ENCODE measurements around the gene WDR37. TPM values are rescaled to one million over a fixed set of nuclear protein-coding genes. Genes with fewer than 3 reads are reported as not detected.

Gene WDR37
- total RNA-seq, 1 experiment from 2014 or later, result 17.5 TPM

GRCh38 chr10:1070919-1071318 is 14.7 kb downstream of the WDR37 start:
- DNase-seq (ENCODE audit: low read depth), result no peak

DNA sequence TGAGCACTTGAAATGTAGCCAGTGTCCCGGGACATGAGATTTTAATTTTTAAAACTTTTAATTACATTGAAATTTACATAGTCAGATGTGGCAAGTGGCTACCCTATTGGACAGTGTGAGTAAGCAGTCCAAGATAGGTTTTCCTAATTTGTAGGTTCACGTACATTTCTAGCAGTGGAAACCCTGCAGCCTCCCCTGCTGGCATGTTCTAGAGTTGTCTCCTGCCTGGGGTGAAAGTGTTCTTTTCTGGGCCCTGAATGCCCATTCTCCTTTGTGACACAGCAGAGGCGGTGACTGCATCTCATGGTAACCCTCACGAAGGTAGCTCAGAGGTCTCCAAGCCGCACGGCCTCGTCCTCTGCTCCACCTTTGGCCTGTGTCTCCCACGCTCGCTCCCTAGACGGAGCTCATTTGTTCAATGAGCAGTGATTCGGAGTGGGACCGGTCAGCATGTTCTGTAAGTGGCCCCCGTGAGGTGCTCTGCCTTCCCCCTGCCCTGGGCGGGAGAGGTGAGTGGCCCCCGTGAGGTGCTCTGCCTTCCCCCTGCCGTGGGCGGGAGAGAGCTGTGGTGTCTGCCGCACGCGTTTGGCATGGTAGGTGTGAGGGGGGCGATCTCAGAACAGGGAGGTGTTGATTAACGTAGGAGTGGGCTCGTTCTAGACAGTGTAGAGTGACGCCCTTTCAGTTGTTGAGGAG is 18.0 kb downstream of the WDR37 start:
- DNase-seq (ENCODE audit: low read depth), result no peak

DNA sequence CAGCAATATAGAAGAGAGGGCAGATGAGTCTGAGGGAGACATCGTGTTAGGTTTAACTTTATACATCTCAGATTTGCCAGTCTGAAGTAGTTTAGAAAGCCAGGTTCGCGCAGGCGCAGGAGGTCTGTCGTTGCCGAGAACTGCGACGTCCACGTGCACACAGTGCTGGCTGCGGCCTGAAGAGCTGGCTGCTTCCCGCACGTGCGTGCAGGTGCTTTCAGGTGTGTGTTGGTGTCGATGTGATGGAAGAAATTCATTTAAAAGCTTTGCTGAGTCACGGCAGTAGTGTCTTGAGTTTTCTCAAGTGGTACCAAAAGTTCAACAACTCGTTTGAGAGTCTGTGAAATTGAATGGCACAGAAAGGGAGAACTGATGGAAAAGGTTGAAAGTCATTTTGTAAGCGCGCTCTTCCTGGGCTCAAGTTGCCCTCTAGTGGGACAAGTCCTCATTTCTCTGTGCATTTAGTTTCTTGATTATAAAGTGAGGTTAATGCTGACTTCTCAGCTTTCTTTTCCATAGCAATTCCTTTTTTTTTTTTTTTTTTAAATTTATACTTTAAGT is 18.6 kb downstream of the WDR37 start:
- no peak for DNase-seq (ENCODE audit: low read depth)

- no peak for DNase-seq (ENCODE audit: low read depth)
Observed at GRCh38 chr10:1078668-1079067, 22.5 kb downstream of the WDR37 start.

DNA sequence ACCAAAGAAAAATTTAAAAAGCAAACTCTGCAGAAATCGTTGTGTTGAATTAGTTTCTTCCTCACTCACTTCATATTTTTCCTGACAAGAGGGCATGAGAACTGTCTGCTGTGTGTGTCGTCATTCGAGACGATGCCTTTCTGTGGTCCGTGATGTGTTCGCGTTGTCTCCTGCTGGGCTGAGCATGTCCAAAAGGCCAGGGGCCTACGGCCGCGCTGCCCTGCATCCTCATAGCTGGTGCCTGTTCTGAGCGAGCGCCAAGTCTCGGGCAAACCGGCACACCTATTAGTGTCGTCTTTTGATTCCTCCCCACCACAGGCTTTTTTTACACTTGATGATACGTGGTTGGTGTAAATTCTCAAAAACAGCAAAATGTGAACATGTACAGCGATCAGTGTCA is 27.4 kb downstream of the WDR37 start:
- no peak for DNase-seq (ENCODE audit: low read depth)

DNA sequence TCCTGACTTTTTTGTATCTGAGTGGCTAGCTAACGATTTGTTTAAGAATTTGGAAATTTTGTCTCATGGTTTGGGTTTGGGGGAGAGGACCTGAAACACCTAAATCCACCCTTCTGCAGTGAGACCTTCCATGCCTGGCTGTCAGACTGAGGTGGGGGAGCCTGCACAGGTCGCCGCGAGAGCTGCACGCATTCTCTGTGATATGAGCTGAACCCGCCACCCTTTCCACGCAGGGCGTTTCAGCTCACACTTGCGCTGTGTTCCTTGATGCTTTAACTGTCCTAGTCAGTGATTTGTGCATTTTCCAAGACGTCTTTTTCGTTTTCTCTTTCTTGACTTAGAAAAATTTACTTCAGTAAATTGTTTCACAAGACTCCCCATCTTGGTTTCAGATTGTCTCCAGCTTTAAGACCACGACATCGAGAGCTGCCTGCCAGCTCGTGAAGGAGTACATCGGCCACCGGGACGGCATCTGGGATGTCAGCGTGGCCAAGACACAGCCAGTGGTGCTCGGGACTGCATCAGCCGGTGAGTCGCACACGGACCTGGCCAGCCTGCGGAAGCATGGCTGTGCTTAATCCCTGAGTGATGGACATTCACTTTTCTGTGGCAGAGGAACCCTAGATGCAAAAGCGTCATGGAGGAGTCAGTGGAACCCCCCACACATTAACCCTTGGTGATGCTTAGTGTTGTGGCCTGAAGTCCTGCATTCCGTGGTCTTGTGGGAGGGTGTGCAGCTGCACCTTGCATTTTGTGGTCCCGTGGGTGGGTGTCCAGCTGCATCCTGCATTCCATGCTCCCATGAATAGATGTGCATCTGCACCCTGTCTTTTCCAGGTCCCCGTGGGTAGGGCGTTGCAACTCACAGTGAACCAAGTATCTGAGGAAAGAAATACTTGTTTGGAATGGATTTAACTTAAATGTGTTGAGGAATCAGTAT is 28.1 kb downstream of the WDR37 start:
- peak; percentile 7 for DNase-seq (ENCODE audit: low read depth)

- DNase-seq (ENCODE audit: low read depth), result no peak
Observed at GRCh38 chr10:1085258-1085657, 29.1 kb downstream of the WDR37 start.

DNA sequence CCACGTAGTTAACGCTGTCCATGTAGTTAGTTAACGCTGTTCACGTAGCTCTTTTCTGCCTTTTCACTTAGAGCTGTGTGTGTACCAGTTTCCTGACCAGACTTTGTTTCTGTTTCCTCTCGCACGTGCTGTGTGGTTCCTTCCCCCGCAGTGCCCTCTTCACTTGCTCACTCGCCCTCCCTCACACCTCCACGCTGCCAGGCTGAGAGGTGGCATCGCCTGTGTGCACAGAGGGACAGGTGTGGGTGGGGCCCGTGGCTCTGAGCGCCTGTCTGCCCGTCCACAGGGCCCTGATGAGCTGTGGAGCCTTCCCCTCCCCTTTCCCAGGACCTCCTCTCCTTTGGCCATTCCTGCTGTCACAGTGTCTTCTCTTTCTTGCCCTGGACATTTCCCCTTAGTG is 30.6 kb downstream of the WDR37 start:
- no peak for DNase-seq (ENCODE audit: low read depth)

DNA sequence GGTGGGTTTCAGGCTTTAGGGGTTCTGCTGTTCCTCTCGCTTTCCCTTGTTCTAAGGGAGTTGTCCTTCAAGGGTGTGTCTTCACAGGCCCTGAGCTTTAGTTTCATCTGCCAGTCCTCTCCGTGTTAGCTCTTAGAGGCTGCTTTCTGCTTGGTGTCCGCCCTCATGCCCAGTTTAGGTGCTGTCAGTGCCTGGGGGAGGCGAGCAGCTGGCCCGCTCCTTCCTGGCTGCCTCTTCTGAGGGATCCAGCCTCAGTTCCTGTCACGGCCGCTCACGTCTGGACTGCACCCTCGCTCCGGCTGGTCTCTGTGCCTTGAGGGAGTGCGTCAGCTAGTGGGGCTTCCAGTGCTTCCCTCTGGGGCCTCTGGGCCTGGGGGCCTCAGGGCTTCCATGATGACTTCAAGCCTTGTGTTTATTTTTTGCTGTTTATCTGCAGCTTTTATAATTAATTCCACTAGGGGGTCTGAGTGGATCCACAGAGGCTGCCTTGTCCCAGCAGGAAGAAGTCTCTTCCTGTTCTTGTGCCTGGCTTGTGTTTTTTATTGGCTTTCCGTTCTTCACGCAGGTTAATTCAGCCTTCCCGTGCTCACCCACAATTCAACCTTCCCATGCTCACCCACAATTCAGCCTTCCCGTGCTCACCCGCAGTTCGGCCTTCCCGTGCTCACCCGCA is 33.0 kb downstream of the WDR37 start:
- no peak for DNase-seq (ENCODE audit: low read depth)

- DNase-seq (ENCODE audit: low read depth), result no peak
Observed at GRCh38 chr10:1090696-1091095, 34.5 kb downstream of the WDR37 start.

DNA sequence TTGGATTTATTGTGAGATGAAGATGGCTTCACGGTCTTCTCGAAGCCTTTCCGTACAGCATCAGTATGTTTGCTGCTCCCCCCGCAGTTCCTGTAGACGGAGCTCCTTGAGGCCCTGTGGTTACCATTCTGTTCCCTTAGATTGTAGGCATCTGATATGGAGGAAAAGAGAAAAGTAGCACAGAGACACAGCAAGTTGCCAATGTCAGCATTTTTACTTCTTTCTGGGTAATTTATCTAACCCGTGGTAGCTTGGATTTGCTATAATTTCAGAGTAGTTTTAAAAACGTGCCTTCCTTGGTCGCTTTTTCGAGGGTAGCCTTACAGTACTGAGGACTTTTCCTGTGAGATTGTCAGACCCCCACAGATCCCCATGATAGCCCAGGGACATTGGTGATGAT is 37.5 kb downstream of the WDR37 start:
- DNase-seq (ENCODE audit: low read depth), result no peak

DNA sequence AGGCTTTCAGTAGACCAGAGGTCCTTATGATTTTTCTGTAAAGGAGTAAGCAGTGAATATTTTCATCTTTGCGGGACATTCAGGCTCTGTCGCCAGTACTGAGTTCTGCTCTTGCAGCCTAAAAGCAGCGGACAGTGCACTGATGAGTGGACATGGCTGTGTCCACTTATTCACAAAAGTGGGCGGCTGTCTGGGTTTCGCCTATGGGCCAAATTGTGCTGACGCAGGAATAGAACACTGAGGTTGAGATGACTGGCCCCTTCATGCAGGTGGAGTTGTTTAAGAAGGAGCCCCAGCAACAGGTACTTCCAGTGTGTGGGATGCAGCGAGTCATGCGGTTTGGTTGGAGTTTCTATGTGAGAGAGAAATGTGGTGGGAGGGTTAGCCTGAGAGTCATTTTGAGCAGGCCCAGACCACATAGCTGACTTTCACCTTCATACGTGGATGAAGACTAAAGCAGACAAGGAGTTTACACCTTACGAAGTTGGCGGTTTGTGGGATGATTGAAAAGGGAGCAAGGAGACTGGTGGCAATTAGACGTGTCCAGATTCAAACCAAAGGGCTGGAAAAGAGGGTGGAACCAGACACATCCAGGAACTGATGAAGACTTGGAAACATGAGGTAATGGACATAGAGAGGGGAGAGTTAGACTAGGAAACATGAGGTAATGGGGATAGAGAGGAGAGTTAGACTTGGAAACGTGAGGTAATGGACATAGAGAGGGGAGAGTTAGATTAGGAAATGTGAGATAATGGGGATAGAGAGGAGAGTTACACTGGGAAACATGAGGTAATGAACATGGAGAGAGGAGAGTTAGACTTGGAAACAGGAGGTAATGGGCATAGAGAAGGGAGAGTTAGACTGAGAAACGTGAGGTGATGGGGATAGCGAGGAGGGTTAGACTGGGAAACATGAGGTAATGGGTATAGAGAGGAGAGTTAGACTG is 38.2 kb downstream of the WDR37 start:
- DNase-seq (ENCODE audit: low read depth), result no peak

DNA sequence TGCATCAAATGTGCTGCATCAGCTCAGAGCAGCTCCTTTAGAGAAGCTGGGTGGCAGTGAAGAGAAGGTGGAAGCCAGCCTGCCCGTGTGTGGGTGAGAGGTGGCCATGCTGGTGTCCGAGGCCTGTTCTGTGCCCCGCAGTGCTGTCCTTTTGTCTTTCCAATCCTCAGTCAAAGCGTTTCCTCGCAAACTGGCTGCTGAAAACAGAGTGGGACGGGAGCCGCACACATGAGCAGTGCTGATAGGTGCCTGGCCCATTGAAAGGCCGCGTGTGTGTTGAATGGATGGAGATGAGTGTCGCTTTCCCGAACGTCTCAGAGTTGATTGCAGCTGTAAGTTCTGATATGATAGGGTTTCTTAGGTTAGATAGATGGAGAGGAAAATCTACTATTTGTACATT is 39.3 kb downstream of the WDR37 start:
- no peak for DNase-seq (ENCODE audit: low read depth)

DNA sequence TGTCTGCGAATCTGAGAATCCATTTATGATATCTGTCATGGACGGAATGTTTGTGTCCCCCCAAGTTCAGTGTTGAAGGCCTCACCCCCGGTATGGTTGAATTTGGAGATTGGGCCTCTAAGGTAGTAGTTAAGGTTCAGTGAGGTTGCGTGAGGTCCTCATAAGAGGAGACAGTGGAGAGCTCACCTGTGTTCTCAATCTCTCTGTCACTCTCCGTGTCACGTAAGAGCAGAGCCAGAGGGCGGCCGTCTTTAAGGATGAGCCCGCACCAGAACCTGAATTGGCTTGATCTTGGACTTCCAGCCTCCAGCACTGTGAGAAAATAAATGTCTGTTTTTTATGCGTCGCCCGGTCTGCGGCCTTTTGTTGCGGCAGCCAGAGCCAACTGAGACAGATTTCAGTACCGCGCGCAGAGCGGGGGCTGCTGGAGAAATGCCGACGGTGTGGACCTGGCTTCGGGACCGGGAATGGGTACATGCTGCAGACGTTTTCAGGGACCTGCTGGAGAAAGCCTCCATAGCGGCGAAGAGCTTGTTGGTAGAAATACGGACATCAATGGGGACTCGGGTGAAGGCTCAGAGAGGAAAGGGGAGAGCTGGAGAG is 40.2 kb downstream of the WDR37 start:
- no peak for DNase-seq (ENCODE audit: low read depth)

GRCh38 chr10:1097436-1097835 is 41.3 kb downstream of the WDR37 start:
- DNase-seq (ENCODE audit: low read depth), result no peak

DNA sequence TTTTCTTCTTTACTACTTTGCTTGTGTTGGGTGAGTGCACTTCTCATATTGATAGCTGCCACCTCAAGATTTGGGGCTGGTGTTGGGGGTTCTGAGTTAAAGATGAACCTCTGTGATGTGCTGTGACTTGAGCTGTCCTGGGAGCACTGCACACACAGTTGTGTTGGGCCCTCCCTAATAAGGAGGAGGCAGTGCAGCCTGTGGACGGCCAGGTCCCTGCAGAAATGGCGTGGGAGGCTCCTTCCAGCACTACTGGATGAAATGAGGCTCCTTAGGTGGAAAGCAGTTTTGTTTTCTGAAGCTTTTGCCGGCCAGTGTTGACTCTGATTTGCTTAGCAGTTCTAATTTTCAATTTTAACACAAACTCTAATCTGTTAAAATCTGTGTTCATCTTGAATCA is 44.0 kb downstream of the WDR37 start:
- DNase-seq (ENCODE audit: low read depth), result no peak

GRCh38 chr10:1100691-1101368 is 44.6 kb downstream of the WDR37 start:
- DNase-seq (ENCODE audit: low read depth), result no peak

GRCh38 chr10:1101946-1102345 is 45.8 kb downstream of the WDR37 start:
- DNase-seq (ENCODE audit: low read depth), result no peak

DNA sequence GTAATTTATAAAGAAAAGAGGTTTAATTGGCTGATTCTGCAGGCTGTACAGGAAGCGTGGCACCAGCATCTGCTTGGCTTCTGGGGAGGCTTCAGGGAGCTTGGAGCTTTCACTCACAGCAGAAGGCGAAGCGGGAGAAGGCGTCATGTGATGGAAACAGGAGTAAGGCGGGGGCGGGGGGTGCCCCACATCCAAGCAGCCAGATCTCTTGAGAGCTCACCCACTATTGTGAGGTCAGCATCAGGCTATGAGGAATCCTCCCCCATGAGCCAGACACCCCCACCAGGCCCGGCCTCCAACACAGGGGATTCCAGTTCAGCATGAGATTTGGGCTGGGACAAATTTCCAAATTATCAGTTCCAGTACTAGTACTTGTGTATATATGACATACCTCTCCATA is 46.2 kb downstream of the WDR37 start:
- no peak for DNase-seq (ENCODE audit: low read depth)

DNA sequence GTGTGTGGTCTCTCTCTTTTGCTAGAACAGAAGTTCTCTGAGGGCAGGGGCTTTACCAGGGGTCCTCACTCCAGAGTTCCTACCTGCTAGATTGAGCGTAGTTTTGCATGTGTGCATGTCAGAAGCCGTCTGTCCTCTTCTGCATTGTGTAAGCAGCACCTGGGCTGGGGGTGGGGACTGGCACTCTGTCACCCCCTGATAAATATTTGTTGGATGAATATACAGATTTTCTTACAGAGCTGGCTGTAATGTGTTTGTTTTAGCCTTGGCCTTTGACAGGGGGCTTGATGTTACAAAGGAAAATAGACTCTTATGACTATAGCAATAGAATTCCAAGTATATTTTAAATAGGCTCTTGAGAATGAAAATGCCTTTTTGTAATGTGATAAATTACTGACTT is 46.6 kb downstream of the WDR37 start:
- DNase-seq (ENCODE audit: low read depth), result peak; percentile 29

Data from LHCN-M2 (cell line).